GM12878 (cell line): ENCODE results near the gene IFRD2. TPM values are rescaled to one million over a fixed set of nuclear protein-coding genes. Genes with fewer than 3 reads are reported as not detected.

ENCODE experiments used
- GABPA ChIP-seq: IDR thresholded peaks from 2 replicates; pipeline ENCODE4 v1.6.1; 2014; ENCODE audit warnings: antibody characterized with exemption, low read depth, mild to moderate bottlenecking, inconsistent platforms
- HCFC1 ChIP-seq: fragments of 150-350 bp; IDR thresholded peaks from 2 replicates; pipeline ENCODE4 v1.6.1; 2014; ENCODE audit warnings: low read length
- JUNB ChIP-seq: IDR thresholded peaks from 2 replicates; pipeline ENCODE4 v1.6.1; 2016; ENCODE audit warnings: antibody characterized with exemption, mild to moderate bottlenecking
- MTA2 ChIP-seq: fragments of 450-650 bp; IDR thresholded peaks from 2 replicates; pipeline ENCODE4 v1.6.1; 2016; ENCODE audit warnings: low read depth, mild to moderate bottlenecking, moderate library complexity
- NR2C2 ChIP-seq: IDR thresholded peaks from 2 replicates; pipeline ENCODE4 v1.6.1; 2011; ENCODE audit warnings: borderline replicate concordance, low read depth; ENCODE audit not compliant: control insufficient read depth, insufficient read length
- NRF1 ChIP-seq: conservative IDR thresholded peaks from 2 replicates; pipeline ENCODE4 v1.6.1; 2011; ENCODE audit warnings: mild to moderate bottlenecking, low read depth, low read length, improper control_type of control experiment
- RBBP5 ChIP-seq: fragments of 200-600 bp; sonication (generic); conservative IDR thresholded peaks from 2 replicates; pipeline ENCODE4 v1.6.1; 2016
- RFX5 ChIP-seq: IDR thresholded peaks from 2 replicates; pipeline ENCODE4 v1.6.1; 2011; ENCODE audit warnings: low read depth, low read length, improper control_type of control experiment
- SMC3 ChIP-seq: IDR thresholded peaks from 2 replicates; pipeline ENCODE4 v1.6.1; 2011; ENCODE audit warnings: low read length, improper control_type of control experiment, borderline replicate concordance
- ZSCAN29 ChIP-seq: fragments of 450-650 bp; IDR thresholded peaks from 2 replicates; pipeline ENCODE4 v1.6.1; 2017; ENCODE audit warnings: mild to moderate bottlenecking, moderate library complexity
- polyA plus RNA-seq, 11 experiments: library from polyadenylated mRNA; depleted of rRNA in 4 of 11; unstranded in 6 of 11; stranded (reverse) in 5 of 11; fragments of >200 nt; fragmentation: Nextera tagmentation in 4 of 11; fragmentation: Illumina TruSeq in 1 of 11; extraction: Ambion mirVana in 4 of 11; extraction: Trizol in 1 of 11; gene quantifications; 1 replicate in 1 of 11; 2 replicates in 10 of 11; pipeline versions ENCODE4 v1.2.1 to v1.2.3, GENCODE V29; 2011 to 2016; ENCODE audit warnings: inconsistent platforms in 2 of 11, missing spikeins in 2 of 11, low read depth in 1 of 11
- total RNA-seq, 4 experiments: library from RNA; depleted of rRNA in 3 of 4; stranded (reverse); fragments of >200 nt in 3 of 4; fragmentation: Illumina TruSeq in 1 of 4; extraction: Trizol in 1 of 4; gene quantifications; 2 replicates each; pipeline versions ENCODE4 v1.2.1 to v1.2.3, GENCODE V29; 2013 to 2021
- TF ChIP-seq, protein P1 (sequence below): fragments of 450-650 bp; IDR thresholded peaks from 2 replicates; pipeline ENCODE4 v1.6.1; 2016; ENCODE audit warnings: mild to moderate bottlenecking, moderate library complexity, borderline replicate concordance
- TF ChIP-seq, protein P2 (sequence below): fragments of 450-650 bp; formaldehyde crosslinking; IDR thresholded peaks from 2 replicates; pipeline ENCODE4 v1.4.0; 2020; ENCODE audit warnings: mild to moderate bottlenecking, moderate library complexity
- TF ChIP-seq, protein P3 (sequence below): IDR thresholded peaks from 2 replicates; pipeline ENCODE4 v1.6.1; 2012; ENCODE audit warnings: low read depth, low read length, improper control_type of control experiment
- TF ChIP-seq, protein P4 (sequence below): fragments of 450-650 bp; IDR thresholded peaks from 2 replicates; pipeline ENCODE4 v1.6.1; 2017; ENCODE audit warnings: mild to moderate bottlenecking
- TF ChIP-seq, protein P5 (sequence below): fragments of 450-650 bp; IDR thresholded peaks from 2 replicates; pipeline ENCODE4 v1.6.1; 2018; ENCODE audit warnings: mild to moderate bottlenecking, low read depth, moderate library complexity; ENCODE audit not compliant: partially characterized antibody

Gene IFRD2
- total and polyA plus RNA-seq, 10 of the 15 experiments (the other 5 are each of a cell fraction or from before 2014, with no cell fraction given) = 19.1 to 153 (median 80.3) TPM

DNA sequence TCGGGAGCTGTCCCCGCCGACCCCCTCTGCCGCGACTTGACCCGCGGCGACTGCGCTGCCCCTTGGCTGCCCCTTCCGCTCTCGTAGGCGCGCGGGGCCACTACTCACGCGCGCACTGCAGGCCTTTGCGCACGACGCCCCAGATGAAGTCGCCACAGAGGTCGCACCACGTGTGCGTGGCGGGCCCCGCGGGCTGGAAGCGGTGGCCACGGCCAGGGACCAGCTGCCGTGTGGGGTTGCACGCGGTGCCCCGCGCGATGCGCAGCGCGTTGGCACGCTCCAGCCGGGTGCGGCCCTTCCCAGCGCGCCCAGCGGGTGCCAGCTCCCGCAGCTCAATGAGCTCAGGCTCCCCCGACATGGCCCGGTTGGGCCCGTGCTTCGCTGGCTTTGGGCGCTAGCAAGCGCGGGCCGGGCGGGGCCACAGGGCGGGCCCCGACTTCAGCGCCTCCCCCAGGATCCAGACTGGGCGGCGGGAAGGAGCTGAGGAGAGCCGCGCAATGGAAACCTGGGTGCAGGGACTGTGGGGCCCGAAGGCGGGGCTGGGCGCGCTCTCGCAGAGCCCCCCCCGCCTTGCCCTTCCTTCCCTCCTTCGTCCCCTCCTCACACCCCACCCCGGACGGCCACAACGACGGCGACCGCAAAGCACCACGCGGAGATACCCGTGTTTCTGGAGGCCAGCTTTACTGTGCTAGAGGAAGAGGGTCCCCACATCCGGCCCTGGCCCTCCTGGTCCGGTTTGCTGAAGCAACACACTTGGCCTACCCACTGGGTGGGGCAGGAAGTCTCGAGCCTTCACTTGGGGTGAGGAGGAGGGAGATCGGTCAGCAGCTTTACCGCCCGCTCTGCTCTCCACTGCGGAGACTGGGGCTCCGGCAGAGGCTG lies 48.5 kb upstream of the IFRD2 start, which contains the start of gene RASSF1 (continued):
- TF ChIP-seq, protein P1, sequence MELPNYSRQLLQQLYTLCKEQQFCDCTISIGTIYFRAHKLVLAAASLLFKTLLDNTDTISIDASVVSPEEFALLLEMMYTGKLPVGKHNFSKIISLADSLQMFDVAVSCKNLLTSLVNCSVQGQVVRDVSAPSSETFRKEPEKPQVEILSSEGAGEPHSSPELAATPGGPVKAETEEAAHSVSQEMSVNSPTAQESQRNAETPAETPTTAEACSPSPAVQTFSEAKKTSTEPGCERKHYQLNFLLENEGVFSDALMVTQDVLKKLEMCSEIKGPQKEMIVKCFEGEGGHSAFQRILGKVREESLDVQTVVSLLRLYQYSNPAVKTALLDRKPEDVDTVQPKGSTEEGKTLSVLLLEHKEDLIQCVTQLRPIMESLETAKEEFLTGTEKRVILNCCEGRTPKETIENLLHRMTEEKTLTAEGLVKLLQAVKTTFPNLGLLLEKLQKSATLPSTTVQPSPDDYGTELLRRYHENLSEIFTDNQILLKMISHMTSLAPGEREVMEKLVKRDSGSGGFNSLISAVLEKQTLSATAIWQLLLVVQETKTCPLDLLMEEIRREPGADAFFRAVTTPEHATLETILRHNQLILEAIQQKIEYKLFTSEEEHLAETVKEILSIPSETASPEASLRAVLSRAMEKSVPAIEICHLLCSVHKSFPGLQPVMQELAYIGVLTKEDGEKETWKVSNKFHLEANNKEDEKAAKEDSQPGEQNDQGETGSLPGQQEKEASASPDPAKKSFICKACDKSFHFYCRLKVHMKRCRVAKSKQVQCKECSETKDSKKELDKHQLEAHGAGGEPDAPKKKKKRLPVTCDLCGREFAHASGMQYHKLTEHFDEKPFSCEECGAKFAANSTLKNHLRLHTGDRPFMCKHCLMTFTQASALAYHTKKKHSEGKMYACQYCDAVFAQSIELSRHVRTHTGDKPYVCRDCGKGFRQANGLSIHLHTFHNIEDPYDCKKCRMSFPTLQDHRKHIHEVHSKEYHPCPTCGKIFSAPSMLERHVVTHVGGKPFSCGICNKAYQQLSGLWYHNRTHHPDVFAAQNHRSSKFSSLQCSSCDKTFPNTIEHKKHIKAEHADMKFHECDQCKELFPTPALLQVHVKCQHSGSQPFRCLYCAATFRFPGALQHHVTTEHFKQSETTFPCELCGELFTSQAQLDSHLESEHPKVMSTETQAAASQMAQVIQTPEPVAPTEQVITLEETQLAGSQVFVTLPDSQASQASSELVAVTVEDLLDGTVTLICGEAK = peak; percentile 52; the same call in 1 of the 2 replicates
- TF ChIP-seq, protein P2, sequence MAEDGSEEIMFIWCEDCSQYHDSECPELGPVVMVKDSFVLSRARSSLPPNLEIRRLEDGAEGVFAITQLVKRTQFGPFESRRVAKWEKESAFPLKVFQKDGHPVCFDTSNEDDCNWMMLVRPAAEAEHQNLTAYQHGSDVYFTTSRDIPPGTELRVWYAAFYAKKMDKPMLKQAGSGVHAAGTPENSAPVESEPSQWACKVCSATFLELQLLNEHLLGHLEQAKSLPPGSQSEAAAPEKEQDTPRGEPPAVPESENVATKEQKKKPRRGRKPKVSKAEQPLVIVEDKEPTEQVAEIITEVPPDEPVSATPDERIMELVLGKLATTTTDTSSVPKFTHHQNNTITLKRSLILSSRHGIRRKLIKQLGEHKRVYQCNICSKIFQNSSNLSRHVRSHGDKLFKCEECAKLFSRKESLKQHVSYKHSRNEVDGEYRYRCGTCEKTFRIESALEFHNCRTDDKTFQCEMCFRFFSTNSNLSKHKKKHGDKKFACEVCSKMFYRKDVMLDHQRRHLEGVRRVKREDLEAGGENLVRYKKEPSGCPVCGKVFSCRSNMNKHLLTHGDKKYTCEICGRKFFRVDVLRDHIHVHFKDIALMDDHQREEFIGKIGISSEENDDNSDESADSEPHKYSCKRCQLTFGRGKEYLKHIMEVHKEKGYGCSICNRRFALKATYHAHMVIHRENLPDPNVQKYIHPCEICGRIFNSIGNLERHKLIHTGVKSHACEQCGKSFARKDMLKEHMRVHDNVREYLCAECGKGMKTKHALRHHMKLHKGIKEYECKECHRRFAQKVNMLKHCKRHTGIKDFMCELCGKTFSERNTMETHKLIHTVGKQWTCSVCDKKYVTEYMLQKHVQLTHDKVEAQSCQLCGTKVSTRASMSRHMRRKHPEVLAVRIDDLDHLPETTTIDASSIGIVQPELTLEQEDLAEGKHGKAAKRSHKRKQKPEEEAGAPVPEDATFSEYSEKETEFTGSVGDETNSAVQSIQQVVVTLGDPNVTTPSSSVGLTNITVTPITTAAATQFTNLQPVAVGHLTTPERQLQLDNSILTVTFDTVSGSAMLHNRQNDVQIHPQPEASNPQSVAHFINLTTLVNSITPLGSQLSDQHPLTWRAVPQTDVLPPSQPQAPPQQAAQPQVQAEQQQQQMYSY (CRISPR knock-in tag) = no peak
- no peak for TF ChIP-seq NRF1
- TF ChIP-seq HCFC1 = no peak; the same call in 1 of the 2 replicates
- TF ChIP-seq, protein P3, sequence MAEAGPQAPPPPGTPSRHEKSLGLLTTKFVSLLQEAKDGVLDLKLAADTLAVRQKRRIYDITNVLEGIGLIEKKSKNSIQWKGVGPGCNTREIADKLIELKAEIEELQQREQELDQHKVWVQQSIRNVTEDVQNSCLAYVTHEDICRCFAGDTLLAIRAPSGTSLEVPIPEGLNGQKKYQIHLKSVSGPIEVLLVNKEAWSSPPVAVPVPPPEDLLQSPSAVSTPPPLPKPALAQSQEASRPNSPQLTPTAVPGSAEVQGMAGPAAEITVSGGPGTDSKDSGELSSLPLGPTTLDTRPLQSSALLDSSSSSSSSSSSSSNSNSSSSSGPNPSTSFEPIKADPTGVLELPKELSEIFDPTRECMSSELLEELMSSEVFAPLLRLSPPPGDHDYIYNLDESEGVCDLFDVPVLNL = no peak
- TF ChIP-seq ZSCAN29 = no peak
- no peak for TF ChIP-seq RBBP5
- TF ChIP-seq MTA2 = peak; percentile 50; the same call in 1 of the 2 replicates
- no peak for TF ChIP-seq SMC3
- TF ChIP-seq, protein P4, sequence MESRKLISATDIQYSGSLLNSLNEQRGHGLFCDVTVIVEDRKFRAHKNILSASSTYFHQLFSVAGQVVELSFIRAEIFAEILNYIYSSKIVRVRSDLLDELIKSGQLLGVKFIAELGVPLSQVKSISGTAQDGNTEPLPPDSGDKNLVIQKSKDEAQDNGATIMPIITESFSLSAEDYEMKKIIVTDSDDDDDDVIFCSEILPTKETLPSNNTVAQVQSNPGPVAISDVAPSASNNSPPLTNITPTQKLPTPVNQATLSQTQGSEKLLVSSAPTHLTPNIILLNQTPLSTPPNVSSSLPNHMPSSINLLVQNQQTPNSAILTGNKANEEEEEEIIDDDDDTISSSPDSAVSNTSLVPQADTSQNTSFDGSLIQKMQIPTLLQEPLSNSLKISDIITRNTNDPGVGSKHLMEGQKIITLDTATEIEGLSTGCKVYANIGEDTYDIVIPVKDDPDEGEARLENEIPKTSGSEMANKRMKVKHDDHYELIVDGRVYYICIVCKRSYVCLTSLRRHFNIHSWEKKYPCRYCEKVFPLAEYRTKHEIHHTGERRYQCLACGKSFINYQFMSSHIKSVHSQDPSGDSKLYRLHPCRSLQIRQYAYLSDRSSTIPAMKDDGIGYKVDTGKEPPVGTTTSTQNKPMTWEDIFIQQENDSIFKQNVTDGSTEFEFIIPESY = no peak
- TF ChIP-seq JUNB = no peak
- no peak for TF ChIP-seq NR2C2
- TF ChIP-seq, protein P5, sequence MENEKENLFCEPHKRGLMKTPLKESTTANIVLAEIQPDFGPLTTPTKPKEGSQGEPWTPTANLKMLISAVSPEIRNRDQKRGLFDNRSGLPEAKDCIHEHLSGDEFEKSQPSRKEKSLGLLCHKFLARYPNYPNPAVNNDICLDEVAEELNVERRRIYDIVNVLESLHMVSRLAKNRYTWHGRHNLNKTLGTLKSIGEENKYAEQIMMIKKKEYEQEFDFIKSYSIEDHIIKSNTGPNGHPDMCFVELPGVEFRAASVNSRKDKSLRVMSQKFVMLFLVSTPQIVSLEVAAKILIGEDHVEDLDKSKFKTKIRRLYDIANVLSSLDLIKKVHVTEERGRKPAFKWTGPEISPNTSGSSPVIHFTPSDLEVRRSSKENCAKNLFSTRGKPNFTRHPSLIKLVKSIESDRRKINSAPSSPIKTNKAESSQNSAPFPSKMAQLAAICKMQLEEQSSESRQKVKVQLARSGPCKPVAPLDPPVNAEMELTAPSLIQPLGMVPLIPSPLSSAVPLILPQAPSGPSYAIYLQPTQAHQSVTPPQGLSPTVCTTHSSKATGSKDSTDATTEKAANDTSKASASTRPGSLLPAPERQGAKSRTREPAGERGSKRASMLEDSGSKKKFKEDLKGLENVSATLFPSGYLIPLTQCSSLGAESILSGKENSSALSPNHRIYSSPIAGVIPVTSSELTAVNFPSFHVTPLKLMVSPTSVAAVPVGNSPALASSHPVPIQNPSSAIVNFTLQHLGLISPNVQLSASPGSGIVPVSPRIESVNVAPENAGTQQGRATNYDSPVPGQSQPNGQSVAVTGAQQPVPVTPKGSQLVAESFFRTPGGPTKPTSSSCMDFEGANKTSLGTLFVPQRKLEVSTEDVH = no peak
- no peak for TF ChIP-seq RFX5
- no peak for TF ChIP-seq GABPA
